Fibroblast of peridontal ligament (primary cell): ENCODE data around the gene ADAT1.

Experiments
- DNase-seq: peaks from one replicate; pipeline ENCODE4 v3.0.0-alpha.2; 2010; ENCODE audit errors: extremely low read depth

The ADAT1 gene

DNA sequence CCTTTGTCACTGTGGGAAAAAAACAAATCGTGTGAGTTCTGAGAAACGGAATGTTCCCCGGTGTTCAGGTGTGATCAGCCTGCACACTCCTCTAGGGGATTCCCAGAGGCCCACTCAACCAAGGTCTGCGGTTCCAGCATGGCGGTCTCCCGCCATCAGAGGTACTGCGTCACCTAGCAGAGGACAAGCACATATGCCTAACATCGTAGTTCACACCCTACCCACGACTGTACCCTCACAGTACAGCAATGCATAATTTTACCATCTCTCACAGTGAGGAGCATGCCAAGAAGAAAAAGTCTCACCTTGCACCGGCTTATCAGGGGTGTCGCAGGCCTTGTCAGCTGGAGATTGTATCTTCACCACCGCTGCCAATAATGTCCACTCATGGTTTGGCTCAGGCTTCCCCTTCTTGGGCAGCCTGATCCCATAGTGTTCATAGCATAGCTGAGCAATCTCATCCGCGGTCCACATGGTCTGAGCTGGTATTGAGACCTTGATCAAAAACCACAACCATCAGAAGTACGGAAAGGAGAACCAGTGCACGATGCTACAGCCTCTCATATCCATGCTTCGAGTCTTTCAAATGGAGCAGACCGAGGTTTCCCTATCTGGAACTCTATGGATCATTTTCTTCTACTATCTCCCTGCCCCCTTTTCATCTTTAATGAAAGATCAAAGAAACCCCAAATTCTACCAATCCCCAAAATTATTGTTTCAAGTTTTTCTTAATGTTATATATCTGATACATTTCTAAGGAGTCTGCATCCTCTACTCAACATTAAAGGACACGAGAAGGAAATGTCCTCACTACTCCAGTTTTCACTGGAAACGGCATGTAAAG is 2.5 kb downstream of the ADAT1 start:
- DNase-seq = no peak

DNA sequence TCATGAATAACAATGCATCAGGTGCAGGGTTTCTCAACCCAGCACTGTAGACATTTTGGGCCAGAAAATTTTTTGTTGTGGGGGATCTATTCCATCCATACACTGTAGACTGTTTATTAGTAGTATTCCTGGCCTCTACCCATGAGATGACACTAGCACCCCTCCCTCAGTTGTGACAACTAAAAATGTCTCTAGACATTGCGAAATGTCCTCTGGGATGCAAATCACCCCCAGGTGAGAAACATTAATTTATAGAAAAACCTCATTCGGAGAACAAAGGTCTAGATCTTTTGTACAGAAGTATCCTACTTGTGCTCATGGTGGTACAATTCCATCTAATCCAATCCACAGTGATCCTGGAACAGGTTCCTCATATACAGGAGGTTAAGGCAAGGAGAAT is 4.3 kb downstream of the ADAT1 start:
- no peak for DNase-seq

DNA sequence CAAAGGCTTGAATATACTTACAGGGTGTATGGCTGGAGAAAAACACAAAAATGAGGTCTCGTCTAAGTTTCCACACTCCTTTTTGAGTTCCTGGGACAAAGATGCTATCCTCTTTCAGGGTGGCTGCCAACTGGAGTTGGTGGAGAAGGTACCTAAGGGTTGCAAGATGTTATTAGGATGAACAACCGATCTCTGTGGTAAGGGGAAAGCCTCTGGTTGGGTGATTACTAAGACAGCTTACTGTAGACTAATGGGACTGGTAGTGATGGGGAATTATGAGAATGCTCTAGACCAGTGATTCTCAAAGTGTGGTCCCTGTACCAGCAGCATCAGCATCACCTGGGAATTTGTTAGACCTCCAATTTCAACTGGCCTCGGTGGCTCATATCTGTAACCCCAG is 6.0 kb downstream of the ADAT1 start:
- DNase-seq = no peak

DNA sequence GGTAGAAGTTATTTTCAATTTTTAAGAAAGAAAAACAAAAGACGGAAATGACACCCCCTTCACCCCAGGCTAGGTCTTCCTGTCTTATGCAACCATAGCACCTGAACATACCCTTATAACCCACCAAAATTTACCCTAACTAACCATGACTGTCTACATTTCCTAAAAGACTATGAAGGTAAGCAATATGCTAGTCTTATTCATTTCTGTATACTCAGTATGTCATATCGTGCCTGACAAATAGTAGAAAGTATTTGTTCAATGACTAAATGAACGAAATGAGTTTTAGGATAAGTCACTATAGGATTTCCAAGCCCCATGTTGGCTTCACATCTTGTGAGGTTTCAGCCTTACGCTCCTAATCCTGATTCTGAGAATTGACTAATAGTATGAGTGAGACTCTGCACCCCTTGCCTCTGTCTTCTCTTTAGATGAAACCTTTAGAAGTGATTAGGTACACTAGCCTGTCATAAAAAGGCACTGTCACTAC is 6.5 kb downstream of the ADAT1 start:
- no peak for DNase-seq

DNA sequence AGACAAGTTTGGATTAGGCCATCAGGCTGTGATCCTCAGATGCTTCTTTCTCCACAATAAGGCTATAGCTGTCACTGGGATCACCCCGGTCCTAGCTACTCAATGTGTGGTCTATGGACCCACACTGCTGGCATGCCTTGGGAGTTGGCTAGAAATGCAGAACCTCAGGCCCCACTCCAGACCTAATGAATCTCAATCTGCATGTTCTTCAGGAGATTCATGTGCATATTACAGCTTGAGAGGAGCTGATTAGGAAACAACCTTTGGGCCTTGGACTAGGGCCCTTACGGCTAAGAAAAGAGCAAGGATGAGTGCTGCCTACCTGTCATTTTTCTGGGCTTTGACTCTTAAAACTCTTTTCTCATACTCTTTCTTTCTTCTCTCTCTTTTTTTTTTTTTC is 7.5 kb downstream of the ADAT1 start:
- DNase-seq = no peak

- DNase-seq = no peak
Measured at GRCh38 chr16:75614066-75614897, 8.8 kb downstream of the ADAT1 start.

DNA sequence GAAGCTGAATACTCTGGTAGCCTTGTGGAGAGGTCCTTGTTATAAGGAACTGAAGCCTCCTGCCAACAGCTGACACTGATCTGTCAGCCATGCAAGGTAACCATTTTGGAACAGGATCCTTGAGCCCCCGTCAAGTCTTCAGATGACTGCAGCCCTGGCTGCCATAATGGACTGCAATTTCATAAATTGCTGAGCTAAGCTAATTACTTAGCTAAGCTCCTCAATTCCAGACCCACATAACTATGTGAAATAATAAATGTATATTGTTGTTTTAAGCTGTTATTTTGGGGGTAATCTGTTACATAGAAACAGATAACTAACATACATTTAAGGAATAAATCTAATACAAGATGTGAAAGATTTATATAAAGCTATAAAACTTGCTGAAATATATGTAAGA is 16.6 kb downstream of the ADAT1 start:
- DNase-seq = no peak

- no peak for DNase-seq
Measured at GRCh38 chr16:75603241-75603640, 19.8 kb downstream of the ADAT1 start.

- no peak for DNase-seq
Measured at GRCh38 chr16:75599452-75600277, 23.4 kb downstream of the ADAT1 start.

DNA sequence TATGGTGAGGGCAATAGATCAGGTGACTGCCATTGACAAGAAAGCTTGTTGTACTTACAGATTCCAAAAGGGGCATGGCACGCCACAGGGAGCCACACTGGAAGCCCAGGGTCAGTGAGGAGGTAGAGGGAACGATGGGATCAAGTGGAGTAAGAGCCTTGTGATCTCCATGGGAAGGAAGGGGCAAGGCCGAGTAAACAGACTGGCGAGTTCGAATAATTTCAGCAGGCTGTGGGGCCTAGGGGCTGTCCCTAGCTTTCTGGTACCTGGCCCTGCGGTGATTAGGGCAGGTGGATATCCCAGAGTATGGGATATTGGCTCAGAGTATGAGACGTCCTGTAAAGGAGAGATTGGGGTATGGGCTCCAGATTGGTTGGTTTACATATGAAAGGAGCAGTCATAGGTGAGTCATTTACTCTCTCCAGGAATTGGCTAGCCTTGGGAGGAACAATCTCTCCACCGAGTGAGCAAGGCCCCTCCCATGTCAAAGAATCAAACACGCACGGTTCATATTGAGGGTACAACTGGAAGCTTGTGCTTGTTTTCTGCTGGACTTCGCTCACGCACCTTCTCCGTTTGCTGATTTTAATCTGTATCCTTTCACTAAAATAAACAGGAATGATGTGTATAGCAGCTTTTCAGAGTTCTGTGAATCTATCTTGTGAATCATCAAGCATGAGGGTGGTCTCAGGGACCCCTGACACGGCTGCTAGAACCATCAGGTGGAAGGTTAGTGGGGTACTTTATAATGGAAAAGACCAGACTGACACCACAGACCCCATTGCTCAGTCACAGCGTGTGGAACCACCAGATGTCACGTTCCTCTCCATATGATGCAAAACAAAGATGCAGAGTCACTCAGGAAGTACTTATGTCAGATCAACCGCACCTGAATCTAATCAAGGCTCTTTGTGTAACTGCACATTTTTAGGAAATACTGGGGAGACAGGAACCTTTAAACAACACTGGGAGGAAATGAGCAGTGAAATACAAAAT is 29.0 kb downstream of the ADAT1 start:
- peak; percentile 70 for DNase-seq

GRCh38 chr16:75593308-75593707 is 29.8 kb downstream of the ADAT1 start:
- no peak for DNase-seq

DNA sequence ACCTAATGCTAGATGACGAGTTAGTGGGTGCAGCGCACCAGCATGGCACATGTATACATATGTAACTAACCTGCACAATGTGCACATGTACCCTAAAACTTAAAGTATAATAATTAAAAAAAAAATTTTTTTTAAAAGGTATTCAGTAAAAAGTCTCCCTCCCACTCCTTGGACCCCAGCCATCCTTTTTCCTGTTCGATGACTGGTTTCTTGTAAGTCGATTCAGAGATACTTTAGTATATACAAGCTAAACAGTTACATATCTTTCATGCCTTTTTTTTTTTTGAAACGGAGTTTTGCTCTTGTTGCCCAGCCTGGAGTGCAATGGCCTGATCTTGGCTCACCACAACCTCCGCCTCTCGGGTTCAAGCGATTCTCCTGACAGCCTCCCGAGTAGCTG is 31.2 kb downstream of the ADAT1 start:
- peak; percentile 34 for DNase-seq

DNA sequence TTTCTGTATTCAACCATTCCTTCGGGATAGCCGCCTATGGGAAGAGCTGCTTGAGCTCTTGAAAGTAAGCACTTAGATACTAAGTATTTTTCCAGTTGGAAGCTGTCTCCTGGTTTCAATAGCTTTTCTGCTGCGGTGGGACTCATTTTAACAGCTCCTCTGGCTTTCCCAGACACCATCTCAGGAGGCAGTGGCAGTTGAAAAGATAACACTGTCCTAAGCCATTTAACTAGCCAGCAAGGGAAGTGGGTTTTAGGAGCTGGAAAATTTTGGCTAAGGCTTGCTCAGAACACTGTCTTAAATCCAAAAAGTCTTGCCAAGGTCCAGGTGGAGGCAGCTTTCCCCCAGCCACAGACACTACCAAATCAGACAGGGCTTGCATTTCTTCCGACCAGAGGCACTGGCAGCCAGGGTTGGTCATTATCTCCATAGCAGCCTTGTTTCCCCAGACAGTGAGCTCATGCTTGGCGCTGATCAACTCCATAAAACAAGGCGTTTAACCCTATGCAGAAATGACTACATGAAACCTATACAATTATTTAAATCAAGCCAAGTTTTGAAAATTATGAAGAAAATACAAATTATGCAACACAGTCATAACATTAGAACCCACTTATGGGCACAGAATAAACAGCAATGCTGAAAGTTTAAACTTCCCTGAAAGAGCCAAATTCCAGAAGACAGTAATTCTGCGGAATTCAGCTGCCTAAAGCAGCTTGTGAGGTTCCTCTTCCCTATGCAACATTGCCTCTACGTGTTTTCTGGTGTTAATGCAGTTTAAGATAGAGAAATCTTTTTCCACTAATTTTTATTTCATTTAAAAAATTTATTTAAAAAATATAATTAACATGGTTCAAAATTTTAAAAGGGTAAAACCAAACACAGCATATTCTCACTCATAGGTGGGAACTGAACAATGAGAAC is 31.9 kb downstream of the ADAT1 start:
- peak; percentile 87 for DNase-seq

DNA sequence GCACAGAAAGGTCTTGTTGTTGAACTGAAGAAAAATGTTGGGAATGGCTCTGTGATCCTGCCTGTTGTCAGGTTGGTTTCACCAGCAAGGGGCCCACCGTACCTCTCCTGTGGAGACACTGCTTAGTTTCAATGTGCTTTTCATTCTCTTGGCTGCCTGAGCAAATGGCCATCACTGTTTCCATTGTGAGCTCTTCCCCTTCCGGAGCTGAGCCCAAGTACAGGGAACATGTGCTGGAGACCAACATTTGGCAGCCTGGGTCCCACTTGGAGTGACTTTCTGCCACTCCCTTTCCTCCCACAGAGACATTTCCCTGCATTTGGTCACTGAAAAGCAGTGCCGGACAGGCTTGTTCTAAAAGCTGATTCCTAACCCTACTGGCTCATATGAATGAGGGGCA is 33.8 kb downstream of the ADAT1 start:
- DNase-seq = no peak

DNA sequence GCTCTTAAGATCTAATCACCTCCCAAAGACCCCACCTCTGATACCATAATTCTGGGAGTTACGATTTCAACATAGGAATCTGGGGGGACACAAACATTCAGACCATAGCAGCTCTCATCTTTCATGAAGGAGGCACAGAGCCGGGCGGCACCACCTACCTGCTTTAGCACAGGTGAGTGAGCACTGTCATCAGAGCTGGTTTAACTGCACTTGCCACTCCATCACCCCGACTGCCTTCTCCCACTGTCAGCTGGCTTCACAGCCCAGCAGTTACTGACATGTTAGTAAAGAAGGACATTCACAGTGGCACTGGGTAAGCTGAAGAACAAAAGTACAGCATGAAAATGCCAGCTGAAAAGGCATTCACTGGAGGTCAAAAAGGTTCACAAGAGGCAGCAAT is 34.4 kb downstream of the ADAT1 start:
- DNase-seq = no peak

- no peak for DNase-seq
Measured at GRCh38 chr16:75584108-75584507, 39.0 kb downstream of the ADAT1 start.

GRCh38 chr16:75579281-75579834 is 43.7 kb downstream of the ADAT1 start:
- DNase-seq = peak; percentile 41

- DNase-seq = no peak
Measured at GRCh38 chr16:75578725-75579124, 44.4 kb downstream of the ADAT1 start.

DNA sequence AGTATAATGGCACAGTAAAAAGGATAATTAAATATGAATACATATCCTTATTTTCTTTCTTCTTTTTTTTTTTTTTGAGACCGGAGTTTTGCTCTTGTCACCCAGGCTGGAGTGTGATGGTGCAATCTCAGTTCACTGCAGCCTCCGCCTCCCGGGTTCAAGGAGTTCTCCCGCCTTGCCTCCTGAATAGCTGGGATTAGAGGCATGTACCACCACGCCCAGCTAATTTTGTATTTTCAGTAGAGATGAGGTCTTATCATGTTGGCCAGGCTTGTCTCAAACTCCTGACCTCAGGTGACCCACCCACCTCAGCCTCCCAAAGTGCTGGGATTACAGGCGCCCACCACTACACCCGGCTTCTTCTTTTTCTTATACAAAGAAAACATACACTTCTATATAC is 44.9 kb downstream of the ADAT1 start:
- DNase-seq = no peak
